ENCODE measurements around the gene C11orf16.
"Not testable (repeated sequence)": the region's sequence is repeated elsewhere in the genome, so short reads cannot be mapped to it uniquely, and the experiment has no call there.

The C11orf16 gene

GRCh38 chr11:8886322-8886721 is 46.4 kb downstream of the C11orf16 start:
- DNase-seq (ENCODE audit: low read depth in 2 of 2) = no peak

GRCh38 chr11:8881585-8881984 is 51.2 kb downstream of the C11orf16 start:
- not testable (repeated sequence) for DNase-seq (ENCODE audit: low read depth in 2 of 2)

- no peak for DNase-seq (ENCODE audit: low read depth in 2 of 2)
These were observed 54.0 kb downstream of the C11orf16 start for GRCh38 chr11:8878771-8879170.

GRCh38 chr11:8873741-8874405 is 58.9 kb downstream of the C11orf16 start:
- no peak for DNase-seq (ENCODE audit: low read depth in 2 of 2)

- DNase-seq (ENCODE audit: low read depth in 2 of 2) = no peak
These were observed 60.8 kb downstream of the C11orf16 start for GRCh38 chr11:8871962-8872361.

GRCh38 chr11:8871171-8871775 is 61.5 kb downstream of the C11orf16 start:
- no peak for DNase-seq (ENCODE audit: low read depth in 2 of 2)

GRCh38 chr11:8870411-8871170 is 62.2 kb downstream of the C11orf16 start:
- DNase-seq (ENCODE audit: low read depth in 2 of 2) = no peak

Measured in stimulated activated CD8-positive, alpha-beta memory T cell treated with anti-CD3 and anti-CD28 coated beads, Interleukin-2, amount 100 ng/mL, for 1 hour (primary cell).